Measurements from ENCODE around the gene GTF2E1. TPM values are rescaled to one million over a fixed set of nuclear protein-coding genes. Genes with fewer than 3 reads are reported as not detected.
A peak's percentile ranks its signal among the peaks of the same experiment; 100 is the strongest.

The GTF2E1 gene
- total and polyA plus RNA-seq, 8 donors = 2.7 to 9.7 (median 6.5) TPM

DNA sequence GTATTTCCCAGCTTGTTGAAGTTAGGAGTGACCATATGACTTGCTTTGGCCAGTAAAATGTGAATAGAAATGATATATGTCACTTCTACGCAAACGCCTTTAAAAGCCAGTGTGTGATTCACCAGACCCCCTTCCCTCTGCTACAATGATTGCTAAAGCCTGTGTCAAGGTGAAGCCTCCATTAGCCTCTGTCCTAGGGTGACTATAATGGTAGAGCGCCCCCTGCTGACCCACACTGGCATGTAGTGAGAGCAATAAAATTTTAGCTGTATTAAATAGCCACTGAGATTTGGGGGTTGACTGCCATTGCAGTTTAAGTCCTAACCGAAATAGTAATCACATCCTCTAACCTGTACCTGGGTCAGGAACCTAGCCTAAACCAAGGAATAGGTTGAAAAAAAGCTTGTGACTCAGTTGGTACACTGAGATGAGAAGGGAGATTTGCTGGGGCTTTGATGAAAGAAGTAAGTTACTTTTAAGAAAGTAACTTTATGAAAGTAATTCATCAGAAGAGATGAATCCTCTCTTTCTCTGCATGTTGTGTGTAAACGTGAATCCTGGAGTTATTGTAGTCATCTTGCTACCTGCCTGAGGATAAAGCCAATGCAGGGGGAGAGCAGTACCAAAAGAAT lies 52.6 kb downstream of the GTF2E1 start:
- ATAC-seq = peak; percentile 76 to 97 (median 88)
- Histone ChIP-seq H3K9me3 (no peaks in the 10 kb centered on the region), H3K4me3 (no peak overlapping the region), H3K27me3 (no peaks in the 10 kb centered on the region), H3K27ac (no peak overlapping the region), H3K4me1 (no peaks in the 10 kb centered on the region), H3K36me3 (no peaks in the 10 kb centered on the region)
- peak in 5 of 6 donors; percentile 33 to 87 (median 72) for DNase-seq
- intact Hi-C loops (cut with DNase I) = loop anchor here in 1 of 3 donors (5.0 kb wide), 1 partner anchor 233 kb away; no protein-coding TSS in a partner anchor
- TF ChIP-seq, protein P1, sequence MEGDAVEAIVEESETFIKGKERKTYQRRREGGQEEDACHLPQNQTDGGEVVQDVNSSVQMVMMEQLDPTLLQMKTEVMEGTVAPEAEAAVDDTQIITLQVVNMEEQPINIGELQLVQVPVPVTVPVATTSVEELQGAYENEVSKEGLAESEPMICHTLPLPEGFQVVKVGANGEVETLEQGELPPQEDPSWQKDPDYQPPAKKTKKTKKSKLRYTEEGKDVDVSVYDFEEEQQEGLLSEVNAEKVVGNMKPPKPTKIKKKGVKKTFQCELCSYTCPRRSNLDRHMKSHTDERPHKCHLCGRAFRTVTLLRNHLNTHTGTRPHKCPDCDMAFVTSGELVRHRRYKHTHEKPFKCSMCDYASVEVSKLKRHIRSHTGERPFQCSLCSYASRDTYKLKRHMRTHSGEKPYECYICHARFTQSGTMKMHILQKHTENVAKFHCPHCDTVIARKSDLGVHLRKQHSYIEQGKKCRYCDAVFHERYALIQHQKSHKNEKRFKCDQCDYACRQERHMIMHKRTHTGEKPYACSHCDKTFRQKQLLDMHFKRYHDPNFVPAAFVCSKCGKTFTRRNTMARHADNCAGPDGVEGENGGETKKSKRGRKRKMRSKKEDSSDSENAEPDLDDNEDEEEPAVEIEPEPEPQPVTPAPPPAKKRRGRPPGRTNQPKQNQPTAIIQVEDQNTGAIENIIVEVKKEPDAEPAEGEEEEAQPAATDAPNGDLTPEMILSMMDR (IDR thresholded peaks at IDR 0.05) = peak; percentile 40 to 65 (median 52)
- no peak for FAIRE-seq
- WGBS, 2 donors = 51 to 63% methylated on average over 5 of the region's 5 CpGs

DNA sequence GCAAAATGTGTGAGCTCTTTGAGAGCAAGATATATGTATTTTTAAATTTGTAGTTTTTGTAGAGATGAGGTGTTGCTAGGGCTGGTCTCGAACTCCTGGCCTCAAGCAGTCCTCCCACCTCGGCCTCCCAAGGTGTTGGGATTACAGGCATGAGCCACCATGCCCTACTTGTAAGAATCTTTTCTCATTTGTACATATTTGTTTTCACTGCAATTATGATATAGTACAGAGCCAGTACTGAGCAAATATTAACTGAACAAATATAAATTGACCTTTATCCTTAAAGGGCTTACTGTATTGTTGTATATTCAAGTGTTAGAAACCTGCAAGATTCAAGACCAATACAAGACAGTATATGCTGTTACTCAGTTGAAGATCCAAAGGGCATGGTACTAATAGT lies 53.4 kb downstream of the GTF2E1 start:
- Histone ChIP-seq H3K4me1 (no peaks in the 10 kb centered on the region), H3K9me3 (no peaks in the 10 kb centered on the region), H3K36me3 (no peaks in the 10 kb centered on the region), H3K27ac (no peak overlapping the region), H3K4me3 (no peak overlapping the region), H3K27me3 (no peaks in the 10 kb centered on the region)
- FAIRE-seq = peak; percentile 49
- ATAC-seq = peak; percentile 73 to 86 (median 78)
- TF ChIP-seq, protein P1 (IDR thresholded peaks at IDR 0.05) = no peak
- DNase-seq = peak in 1 of 6 donors; percentile 11
- intact Hi-C loops (cut with DNase I) = loop anchor here in 1 of 3 donors (5.0 kb wide), 1 partner anchor 234 kb away; no protein-coding TSS in a partner anchor
- 28 to 33% methylated on average over 2 of the region's 2 CpGs for WGBS, 2 donors

DNA sequence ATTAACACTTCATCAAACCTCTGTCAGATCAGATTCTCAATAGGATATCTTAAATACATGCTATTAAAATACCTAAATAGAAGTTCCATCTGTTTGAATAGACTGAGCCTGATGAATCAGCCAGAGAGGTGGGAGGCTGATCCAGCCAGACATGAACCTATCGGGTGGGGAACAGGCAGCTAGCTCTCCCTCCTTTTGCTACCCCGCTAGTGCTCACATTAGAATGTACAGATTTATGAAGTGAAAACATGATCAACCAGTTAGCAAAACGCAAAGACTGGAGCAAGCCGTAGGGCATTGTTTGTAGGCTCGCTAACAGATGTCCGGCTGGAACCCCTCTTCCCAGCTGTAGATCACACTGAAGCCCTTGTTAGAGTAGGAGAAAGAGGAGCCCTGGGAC lies 54.4 kb downstream of the GTF2E1 start:
- TF ChIP-seq, protein P1 (IDR thresholded peaks at IDR 0.05) = no peak
- no peak for FAIRE-seq
- Histone ChIP-seq H3K36me3 (no peaks in the 10 kb centered on the region), H3K4me3 (no peak overlapping the region), H3K27me3 (no peaks in the 10 kb centered on the region), H3K4me1 (no peaks in the 10 kb centered on the region), H3K9me3 (no peaks in the 10 kb centered on the region), H3K27ac (no peak overlapping the region)
- no peak for DNase-seq
- intact Hi-C loops (cut with DNase I) = loop anchor here in 1 of 3 donors (5.0 kb wide), 1 partner anchor 235 kb away; no protein-coding TSS in a partner anchor
- no peak for ATAC-seq
- 86 to 90% methylated on average over 6 of the region's 6 CpGs for WGBS, 2 donors

DNA sequence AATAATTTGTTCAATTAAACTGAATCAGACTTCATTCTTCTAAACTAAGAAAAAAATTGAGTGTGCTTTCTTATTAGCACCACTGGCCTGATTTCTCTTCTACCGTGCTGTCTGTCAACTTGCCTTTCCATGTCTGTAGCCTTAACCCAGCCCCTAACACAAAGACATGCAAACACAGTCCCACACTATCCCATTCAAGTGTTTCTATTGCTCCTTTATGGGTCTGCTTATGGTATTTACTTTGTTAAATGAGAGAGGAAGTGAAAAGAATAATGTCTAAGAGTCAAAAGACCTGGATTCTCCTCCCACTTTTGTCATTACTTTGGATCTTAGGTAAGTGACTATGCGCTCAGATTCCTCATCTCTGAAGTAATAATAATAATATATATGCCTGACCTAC lies 55.3 kb downstream of the GTF2E1 start:
- H3K27ac ChIP-seq = no peak overlapping the region
- H3K4me1 ChIP-seq = no peaks in the 10 kb centered on the region
- TF ChIP-seq, protein P1 (IDR thresholded peaks at IDR 0.05) = no peak
- no peaks in the 10 kb centered on the region for H3K27me3 ChIP-seq
- ATAC-seq (no peak), DNase-seq (no peak), FAIRE-seq (no peak)
- intact Hi-C loops (cut with DNase I) = loop anchor here in 1 of 3 donors (5.0 kb wide), 1 partner anchor 236 kb away; no protein-coding TSS in a partner anchor
- 91% methylated on average over 2 of the region's 2 CpGs for whole genome bisulfite sequencing, 2 donors
- no peaks in the 10 kb centered on the region for H3K9me3 ChIP-seq
- no peak overlapping the region for H3K4me3 ChIP-seq
- no peaks in the 10 kb centered on the region for H3K36me3 ChIP-seq

DNA sequence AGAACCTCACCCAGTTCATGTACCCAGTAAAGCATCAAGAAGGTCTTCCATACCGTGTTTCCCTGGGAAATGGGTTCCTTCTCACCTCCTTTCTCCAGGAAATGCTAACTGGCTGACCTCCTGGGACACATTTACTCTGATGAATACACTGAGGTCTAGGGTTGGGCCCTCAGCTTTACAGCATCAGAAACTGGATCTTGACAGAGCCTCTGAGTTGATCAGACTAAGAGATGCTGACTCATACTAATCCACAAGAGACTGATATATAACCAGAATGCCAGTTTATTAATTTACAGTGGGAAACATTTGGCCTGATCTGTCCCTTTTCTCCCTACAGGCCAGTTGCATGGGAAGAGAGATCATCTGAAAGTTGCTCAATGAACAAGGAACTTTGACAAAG lies 55.8 kb downstream of the GTF2E1 start:
- DNase-seq = no peak
- intact Hi-C loops (cut with DNase I) = loop anchor here in 1 of 3 donors (5.0 kb wide), 1 partner anchor 236 kb away; no protein-coding TSS in a partner anchor
- no peak for FAIRE-seq
- TF ChIP-seq, protein P1 (IDR thresholded peaks at IDR 0.05) = no peak
- no peaks in the 10 kb centered on the region for H3K27me3 ChIP-seq
- 92 to 97% methylated on average over 1 of the region's 1 CpG for WGBS, 2 donors
- no peaks in the 10 kb centered on the region for H3K4me1 ChIP-seq
- H3K36me3 ChIP-seq = no peaks in the 10 kb centered on the region
- H3K4me3 ChIP-seq = no peak overlapping the region
- H3K27ac ChIP-seq = no peak overlapping the region
- no peak for ATAC-seq
- H3K9me3 ChIP-seq = no peaks in the 10 kb centered on the region

All from pancreas (tissue), 10 donors.